GM12891 (cell line): ENCODE measurements around the gene C11orf54.

Source experiments
- PAX5 ChIP-seq: IDR thresholded peaks from 2 replicates; pipeline ENCODE4 v1.6.1; 2011; ENCODE audit warnings: low read length, moderate library complexity, mild to moderate bottlenecking; ENCODE audit not compliant: insufficient read depth, severe bottlenecking
- POLR2A ChIP-seq: IDR thresholded peaks from 2 replicates; pipeline ENCODE4 v1.6.1; 2011; ENCODE audit warnings: low read depth, low read length, control low read depth
- POLR2AphosphoS5 ChIP-seq: IDR thresholded peaks from 2 replicates; pipeline ENCODE4 v1.6.1; 2011; ENCODE audit warnings: low read depth, low read length, control low read depth
- SPI1 ChIP-seq: IDR thresholded peaks from 2 replicates; pipeline ENCODE4 v1.6.1; 2011; ENCODE audit warnings: low read depth, low read length, control low read depth
- TAF1 ChIP-seq: IDR thresholded peaks from 2 replicates; pipeline ENCODE4 v1.6.1; 2011; ENCODE audit warnings: low read depth, low read length, control low read depth

DNA sequence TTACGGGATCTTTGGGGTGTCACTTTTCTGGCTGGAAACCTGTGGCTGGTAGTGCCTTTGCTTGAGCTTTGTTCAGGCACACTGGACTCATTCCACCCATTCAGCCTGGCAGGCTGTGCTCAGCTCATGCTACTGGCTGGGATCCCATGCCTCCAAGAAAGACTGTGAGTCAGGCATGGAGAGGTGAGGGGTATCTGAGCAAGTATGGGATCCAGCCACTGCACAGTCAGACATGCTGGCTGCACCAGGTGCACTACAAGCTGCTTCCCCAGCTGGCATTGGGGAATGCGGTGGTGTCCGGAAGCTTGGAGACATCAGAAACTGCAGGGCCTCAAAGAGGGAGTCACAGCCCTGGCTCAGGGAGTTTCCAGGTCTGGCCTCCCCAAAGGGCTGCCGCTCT lies 30.7 kb downstream of the C11orf54 start:
- TF ChIP-seq TAF1 (no peak), POLR2A (no peak), POLR2AphosphoS5 (no peak), SPI1 (no peak), PAX5 (no peak)
